ENCODE measurements around the gene LRMDA.
A peak's percentile ranks its signal among the peaks of the same experiment; 100 is the strongest.

Gene LRMDA

GRCh38 chr10:76032700-76033039, 601.2 kb downstream of the LRMDA start:
- TF ChIP-seq CTCF (IDR thresholded peaks at IDR 0.05): no peak

GRCh38 chr10:76033457-76034196, 602.2 kb downstream of the LRMDA start:
- DNase-seq: no peak
- intact Hi-C loops (cut with DNase I; ENCODE audit: low total_unique reads): loop anchor here (10.0 kb wide), 1 partner anchor 511 kb away; no protein-coding TSS in a partner anchor

More at GRCh38 chr10:76032700-76033039, 601.2 kb downstream of the LRMDA start:
- Histone ChIP-seq H3K36me3 (no peaks in the 10 kb centered on the region), H3K9me3 (no peaks in the 10 kb centered on the region), H3K27ac (no peak overlapping the region), H3K4me1 (peaks cover 0 to 35% (median 10%) of the 10 kb centered on the region in 4 donors), H3K4me3 (no peak overlapping the region), H3K27me3 (no peaks in the 10 kb centered on the region)
- no peak for DNase-seq
- intact Hi-C loops (cut with DNase I; ENCODE audit: low total_unique reads): loop anchor here (10.0 kb wide), 1 partner anchor 512 kb away; no protein-coding TSS in a partner anchor

GRCh38 chr10:76034353-76035205, 603.2 kb downstream of the LRMDA start:
- Histone ChIP-seq H3K36me3 (no peaks in the 10 kb centered on the region), H3K27me3 (no peaks in the 10 kb centered on the region), H3K27ac (no peak overlapping the region), H3K4me1 (peaks cover 0 to 35% (median 10%) of the 10 kb centered on the region in 4 donors), H3K4me3 (no peak overlapping the region), H3K9me3 (peaks cover 0 to 7% (median 0%) of the 10 kb centered on the region in 3 donors)
- DNase-seq: no peak
- intact Hi-C loops (cut with DNase I; ENCODE audit: low total_unique reads): loop anchor here (5.0 to 10.0 kb wide), 2 partner anchors 510 to 637 kb away; no protein-coding TSS in a partner anchor
- no peak for TF ChIP-seq CTCF (IDR thresholded peaks at IDR 0.05)

More at GRCh38 chr10:76033457-76034196, 602.2 kb downstream of the LRMDA start:
- no peaks in the 10 kb centered on the region for H3K27me3 ChIP-seq
- H3K4me3 ChIP-seq: no peak overlapping the region
- peaks cover 0 to 2% (median 0%) of the 10 kb centered on the region in 3 donors for H3K9me3 ChIP-seq
- H3K27ac ChIP-seq: no peak overlapping the region
- H3K36me3 ChIP-seq: no peaks in the 10 kb centered on the region
- TF ChIP-seq CTCF (IDR thresholded peaks at IDR 0.05): no peak
- peaks cover 0 to 35% (median 10%) of the 10 kb centered on the region in 4 donors for H3K4me1 ChIP-seq

- TF ChIP-seq CTCF (IDR thresholded peaks at IDR 0.05): no peak
- Histone ChIP-seq H3K27me3 (no peaks in the 10 kb centered on the region), H3K4me1 (peaks cover 0 to 35% (median 10%) of the 10 kb centered on the region in 4 donors), H3K36me3 (no peaks in the 10 kb centered on the region), H3K4me3 (peak overlapping the region; percentile 24 to 36), H3K9me3 (peaks cover 0 to 7% (median 0%) of the 10 kb centered on the region in 3 donors), H3K27ac (peak overlapping the region; percentile 11 to 39)
- DNase-seq: no peak
- intact Hi-C loops (cut with DNase I; ENCODE audit: low total_unique reads): loop anchor here (5.0 to 10.0 kb wide), 2 partner anchors 509 to 638 kb away; no protein-coding TSS in a partner anchor
These were observed 604.0 kb downstream of the LRMDA start for GRCh38 chr10:76035206-76036110.

All from tibial artery (tissue), 4 donors.